HG03565 (cell line): ENCODE results near the gene MORN5.

ENCODE experiments used
- ATAC-seq: cut with Tn5 transposase; IDR thresholded peaks from one replicate; pipeline ENCODE4 v1.9.1; 2021; ENCODE audit warnings: mild to moderate bottlenecking, moderate library complexity; ENCODE audit not compliant: unreplicated experiment

MORN5 gene

GRCh38 chr9:122213589-122214413 is 54.1 kb downstream of the MORN5 start:
- peak; percentile 44 for ATAC-seq

DNA sequence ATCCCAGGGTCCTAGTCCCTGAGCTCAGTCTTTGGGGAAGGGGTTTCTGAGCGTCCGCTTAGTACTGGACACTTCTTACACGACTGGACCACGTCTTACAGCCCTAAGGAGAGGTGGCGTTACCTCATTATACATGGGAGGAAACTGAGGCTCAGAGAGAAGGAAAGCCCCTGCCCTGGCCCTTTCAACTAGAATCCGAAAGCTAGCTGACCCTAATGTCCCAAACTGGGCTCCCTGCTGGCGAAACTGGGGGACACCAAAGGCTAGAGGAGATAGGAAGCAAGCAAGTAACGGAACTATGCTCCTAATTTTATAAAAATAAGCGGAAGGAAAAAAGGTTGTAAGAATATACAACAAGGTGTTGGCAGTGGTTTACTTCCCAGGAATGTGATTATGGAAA is 54.8 kb downstream of the MORN5 start:
- ATAC-seq = no peak

DNA sequence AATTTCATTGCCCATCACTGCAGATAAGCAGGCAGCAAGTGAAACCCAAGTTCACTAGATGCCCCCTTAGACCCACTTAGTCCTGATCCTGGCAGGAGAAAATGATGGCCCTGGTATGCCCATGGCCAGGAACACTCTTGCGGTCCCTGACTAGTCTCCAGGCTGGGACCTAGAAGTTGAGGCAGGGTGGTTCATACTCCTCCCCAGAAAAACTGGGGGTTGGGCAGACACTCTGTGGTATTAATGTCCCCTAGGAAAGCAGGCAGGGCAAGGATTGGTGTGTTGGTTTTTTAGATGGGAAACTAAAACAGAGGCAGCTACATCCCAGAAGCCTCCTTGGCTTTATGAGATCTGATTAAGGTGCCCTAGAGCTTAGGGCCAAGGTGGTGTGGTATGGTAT is 56.0 kb downstream of the MORN5 start:
- no peak for ATAC-seq

DNA sequence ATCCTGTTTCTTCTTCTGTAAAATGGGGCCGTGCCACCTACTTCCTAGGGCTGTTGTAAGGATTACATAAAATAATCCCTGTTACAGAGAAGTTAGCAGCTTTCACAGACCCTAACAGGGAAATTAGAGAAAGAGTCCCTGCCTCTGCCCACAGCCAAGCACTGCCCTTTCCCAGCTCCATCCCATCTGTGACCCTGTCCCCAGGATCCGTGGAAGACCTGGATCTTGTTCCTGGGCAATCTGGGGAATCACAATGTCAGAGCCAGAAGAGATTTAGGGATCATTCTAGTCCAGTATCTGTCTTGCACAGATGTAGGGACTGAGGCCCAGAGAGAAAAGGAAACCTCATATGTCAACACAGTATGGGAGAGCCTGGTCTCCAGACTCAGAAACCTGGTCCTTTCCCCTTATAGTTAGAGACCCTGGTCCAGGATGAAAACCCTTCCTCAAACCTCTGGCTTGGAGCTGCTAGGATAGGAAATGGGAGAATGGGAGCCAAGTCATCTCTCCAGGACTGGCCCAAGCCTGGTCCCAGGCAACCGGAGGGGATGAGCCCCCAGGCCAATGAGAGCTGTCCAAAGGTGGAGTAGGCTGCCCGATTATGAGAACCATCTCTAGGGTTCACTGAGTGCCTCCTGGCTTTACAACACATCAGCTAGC is 56.6 kb downstream of the MORN5 start:
- ATAC-seq = no peak

GRCh38 chr9:122216798-122217418 is 57.2 kb downstream of the MORN5 start:
- no peak for ATAC-seq

- ATAC-seq = no peak
These were observed 57.9 kb downstream of the MORN5 start for GRCh38 chr9:122217640-122218039.

DNA sequence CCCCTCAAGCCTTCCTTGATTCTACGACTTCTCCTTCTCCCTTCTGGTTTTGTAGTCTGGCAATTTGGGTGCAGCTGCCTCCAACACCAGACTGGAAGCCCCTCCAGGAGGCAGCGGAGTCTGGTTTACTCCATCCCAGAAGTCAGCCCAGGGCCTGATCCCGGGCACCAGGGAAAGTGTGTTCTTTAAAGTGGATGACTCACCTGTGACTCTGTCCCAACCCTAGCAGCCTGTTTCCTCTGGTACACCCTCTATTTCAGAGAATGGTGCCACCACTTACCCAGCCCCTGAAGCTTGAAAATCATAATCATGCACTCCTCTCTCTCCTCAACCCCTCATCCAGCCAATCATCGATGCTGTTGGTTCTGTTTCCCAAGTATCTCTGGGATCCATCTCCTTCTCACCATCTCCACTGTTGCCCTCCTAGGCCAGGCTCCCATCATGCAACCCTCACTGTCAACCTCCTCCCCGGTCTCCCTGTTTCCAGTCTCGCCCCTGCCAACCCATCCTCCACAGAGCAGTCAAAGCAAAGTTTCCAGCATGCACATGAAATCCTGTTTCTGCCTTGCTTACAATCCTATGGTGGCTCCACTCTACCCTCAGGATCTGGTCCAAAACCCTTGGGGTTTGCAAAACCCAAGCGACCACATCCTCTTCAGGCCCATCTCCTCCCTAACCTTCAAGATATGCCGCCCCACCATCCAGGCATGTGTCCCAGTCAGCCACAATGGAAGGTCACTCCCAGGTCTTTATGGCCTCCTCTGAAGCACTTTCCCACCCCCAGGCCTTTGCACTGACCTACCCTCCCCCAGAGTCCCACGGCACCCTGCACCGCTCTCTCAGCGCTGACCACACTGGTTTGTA is 58.6 kb downstream of the MORN5 start:
- ATAC-seq = no peak

DNA sequence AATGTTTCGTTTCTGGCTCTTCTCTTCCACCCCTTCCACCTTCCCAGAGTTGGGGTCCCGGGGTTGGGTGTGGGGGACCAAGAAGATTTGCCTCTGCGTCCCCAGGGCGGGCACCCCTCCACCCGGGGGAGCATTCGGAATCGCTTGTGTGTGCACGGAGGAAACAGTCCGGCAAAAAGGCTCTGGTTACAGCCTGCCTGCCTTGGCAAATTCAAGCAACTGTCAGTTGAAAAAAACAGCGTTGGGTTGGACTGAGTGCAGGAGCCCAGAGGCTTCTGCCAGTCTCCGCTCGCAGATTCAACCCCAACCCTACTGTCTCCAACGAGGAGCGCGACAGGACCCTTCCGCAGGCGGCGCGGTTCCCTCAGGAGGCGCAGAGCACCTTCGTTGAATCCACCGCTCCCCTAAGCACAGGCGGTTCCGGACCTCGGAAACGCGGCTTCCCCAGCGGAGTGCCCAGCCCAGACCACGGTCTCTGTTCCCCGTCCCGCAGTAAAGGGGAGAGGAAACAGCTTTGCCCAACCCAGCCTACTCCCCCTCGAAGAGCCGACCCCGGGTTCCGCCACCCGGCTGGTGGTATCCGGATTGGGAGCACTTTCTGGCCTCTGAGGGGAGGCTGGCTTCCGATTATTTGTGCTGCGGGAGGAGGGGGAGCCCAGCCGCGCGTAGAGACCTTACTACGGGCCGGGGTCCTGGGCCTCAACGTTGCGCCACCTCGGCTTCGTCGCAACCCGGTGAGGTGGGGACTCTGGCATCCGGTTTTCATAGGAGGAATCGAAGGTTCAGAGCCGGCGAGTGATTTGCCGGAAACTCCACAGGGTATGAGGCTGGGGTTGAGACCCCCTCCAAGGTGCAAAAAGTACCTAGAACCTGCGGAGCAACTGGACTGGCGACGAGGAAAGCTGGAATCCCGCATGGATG is 59.5 kb downstream of the MORN5 start:
- ATAC-seq = no peak

DNA sequence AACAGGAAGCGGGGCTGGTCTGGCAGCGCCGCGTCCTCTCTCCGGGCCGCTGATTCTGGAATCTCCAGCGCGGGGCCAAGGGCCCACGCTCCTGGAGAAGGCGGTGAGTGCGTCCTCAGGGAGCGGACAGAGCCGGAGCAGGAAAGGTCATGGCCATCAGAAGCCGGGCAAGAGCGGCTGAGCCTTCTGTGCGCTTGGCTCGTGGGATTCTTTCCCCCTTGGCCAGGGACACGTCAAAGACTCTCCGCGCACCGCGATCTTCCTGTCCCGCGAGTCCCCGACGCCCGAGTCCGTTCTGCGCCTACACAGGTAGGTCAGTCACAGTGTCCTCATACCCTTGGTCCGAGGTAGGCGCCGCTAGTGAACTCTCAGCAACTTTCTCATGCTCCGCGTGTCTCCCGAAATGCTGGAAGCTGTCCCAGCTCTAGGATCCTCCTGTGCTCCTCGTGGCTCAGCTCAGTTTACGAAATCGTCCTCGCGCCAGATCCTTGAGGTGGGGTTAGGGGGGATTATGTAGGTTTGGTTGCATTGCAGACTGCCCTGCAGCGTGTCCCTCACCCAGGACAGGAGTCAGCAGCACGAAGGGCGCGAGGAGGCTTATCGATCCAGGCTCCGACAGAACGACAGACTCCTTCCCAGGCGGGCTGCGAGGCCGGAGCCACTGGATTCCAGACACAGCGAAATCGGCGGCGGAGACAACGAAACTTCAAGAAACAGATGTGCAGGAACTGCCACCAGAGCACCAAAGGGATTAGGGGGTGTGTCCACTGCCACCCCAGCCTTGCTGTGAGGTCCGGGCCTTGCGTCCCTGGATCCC is 60.4 kb downstream of the MORN5 start:
- no peak for ATAC-seq

DNA sequence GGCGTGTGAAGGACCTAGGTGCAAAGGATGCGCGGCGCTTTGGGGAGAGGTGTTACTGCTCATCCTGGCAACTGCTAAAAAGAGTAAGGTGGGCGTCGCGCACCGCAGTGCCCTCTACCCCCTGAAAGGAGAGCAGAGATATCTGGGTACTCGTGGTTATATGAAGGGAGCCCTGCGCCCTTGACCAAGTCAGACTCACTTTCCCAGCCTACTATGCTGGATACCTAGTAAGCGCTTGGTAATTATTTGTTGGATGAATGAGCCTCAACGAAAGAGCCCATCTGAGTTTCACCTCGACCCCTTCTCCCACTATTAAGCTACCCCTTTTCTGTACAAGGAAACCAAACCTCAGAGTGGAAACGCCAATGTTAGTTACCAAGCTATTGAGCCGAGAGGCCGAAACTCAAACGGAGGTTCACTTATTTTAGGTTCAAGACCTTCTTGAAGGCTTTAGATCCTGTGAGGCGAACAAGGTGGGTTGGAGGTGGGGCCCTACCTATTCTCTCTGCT is 61.0 kb downstream of the MORN5 start:
- ATAC-seq = no peak

DNA sequence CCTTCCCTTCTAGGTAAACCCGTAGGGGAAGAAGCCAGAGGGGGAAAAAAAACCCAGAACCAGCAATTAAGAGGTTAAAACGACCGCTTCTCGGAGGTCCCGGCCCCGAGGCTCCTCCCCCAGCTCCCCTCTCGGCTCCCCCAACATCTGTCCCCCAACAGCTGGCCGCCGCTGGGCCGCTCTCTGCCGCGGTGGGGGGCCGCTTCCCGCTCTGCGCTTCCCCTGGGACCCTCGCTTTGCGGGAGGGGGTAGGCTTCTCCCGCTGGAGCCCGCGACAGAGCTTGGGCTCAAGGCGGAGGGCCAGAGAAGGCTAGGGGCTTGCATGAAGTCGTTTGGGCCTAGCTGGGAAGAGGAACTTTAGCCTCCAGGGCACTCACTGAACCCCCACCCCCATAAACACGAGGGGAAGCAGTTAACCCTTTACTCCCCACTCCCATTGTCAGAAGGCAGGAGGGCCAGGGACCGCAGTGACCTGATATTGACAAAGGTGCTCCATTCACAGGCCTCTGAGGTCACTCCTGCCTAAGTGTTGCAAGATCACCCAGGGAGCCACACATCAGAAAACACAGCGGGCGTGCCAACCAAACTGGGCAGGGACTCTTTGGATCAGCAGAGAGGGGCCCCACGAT is 61.6 kb downstream of the MORN5 start:
- ATAC-seq = no peak

- no peak for ATAC-seq
These were observed 63.1 kb downstream of the MORN5 start for GRCh38 chr9:122222791-122223190.

GRCh38 chr9:122223435-122223834 is 63.7 kb downstream of the MORN5 start:
- ATAC-seq = no peak

- ATAC-seq = no peak
These were observed 65.8 kb downstream of the MORN5 start for GRCh38 chr9:122225312-122226141.

DNA sequence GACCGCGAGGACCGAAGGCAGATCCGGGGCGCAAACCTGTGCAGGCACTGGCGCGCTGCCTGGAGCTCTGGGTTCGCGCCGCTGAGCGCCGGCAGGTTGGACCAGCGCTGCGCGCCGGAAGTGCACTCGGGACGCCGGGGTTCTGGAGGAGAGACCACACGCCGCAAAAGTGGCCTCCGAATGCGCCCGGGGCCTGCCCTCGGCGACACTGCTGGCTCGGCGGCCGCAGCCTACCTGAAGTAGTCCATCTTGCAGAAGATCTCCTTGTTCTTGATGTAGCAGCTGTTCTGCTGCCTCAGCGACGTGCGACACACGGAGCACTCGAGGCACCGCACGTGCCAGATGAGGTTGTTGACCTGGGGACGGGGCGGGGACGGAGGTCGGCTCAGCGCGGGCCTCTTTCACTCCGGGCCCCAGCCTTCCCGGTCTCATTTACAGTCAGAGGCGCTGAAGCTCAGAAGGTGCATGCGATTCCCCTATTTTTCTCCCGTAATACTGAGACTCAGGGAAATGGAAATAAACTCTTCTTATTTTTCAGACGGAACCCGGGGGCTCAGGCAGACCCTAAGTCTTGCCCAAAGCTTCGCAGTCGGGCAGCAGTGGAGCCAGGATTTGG is 66.5 kb downstream of the MORN5 start:
- ATAC-seq = no peak

- no peak for ATAC-seq
These were observed 67.3 kb downstream of the MORN5 start for GRCh38 chr9:122226758-122227574.

DNA sequence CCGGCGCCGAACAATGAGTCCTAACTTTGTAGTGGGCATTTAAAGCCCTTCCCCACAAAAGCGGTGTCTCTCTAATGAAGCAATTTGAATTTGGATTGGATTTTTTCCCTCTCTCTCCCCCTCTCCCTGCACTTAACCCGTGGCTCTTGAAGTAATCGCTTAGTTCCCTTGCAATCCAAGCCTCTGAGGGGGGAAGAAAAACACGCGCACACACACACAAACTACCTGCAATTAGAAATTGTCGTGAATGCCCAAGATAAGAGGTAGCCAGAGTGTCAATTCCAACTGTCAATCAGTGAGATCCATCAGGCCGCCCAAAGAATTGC is 67.8 kb downstream of the MORN5 start:
- no peak for ATAC-seq
